Right ventricle myocardium inferior (tissue), 1 donor: ENCODE measurements around the gene GABPA. TPM values are rescaled to one million over a fixed set of nuclear protein-coding genes. Genes with fewer than 3 reads are reported as not detected.

Experiments used
- ATAC-seq: fragments of 200-7000 bp; cut with Tn5 transposase; one replicate; pipeline ENCODE4 v1.9.1; 2020; ENCODE audit warnings: mild to moderate bottlenecking, moderate library complexity
- DNase-seq: peaks from one replicate; pipeline ENCODE4 v3.0.0; 2021; ENCODE audit errors: missing footprints
- intact Hi-C: fragments of 100-400 bp; cut with DNase I; formaldehyde crosslinking; loops from one replicate; pipeline ENCODE4 v1.11.0; 2022
- total RNA-seq: library from RNA; stranded (reverse); fragmentation: NEBNext Ultra II Directional; extraction: Animal tissue kit (Norgen Biotek cat#: 25700); gene quantifications from one replicate; pipeline ENCODE4 v1.2.1, GENCODE V29; 2021
- donor health status: DM: no; HTN: yes; CAD: no; lungs with severe emphysema.

Gene GABPA
- total RNA-seq, 1 donor from 2014 or later: 18.3 TPM

DNA sequence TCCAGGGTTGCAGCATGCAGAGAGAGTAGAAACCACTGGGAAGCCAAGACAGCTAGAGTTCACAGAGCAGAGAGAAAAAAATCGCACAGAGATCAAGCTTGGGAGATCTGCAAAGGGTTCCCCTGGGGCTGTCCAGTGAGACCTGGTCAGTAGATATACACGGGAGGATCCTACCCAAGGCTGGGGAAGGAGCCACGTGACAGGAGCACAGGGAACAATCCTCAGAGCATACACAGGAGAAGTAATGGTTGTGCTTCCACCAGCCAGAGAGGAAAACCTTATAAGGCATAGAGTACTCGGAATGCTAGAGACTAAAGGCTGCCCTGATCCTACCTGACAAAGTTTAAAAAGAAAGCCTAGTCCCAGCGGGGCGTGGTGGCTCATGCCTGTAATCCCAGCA, 53.9 kb downstream of the GABPA start:
- intact Hi-C loops: no loop called here
- DNase-seq (no peak), ATAC-seq (no peak)

- intact Hi-C loops: loop anchor here (5.0 kb wide), 1 partner anchor 927 kb away; no protein-coding TSS in a partner anchor
- ATAC-seq (peak; percentile 57), DNase-seq (no peak)
Observed at GRCh38 chr21:25790122-25790877, 55.5 kb downstream of the GABPA start.

- intact Hi-C loops: loop anchor here (5.0 kb wide), 1 partner anchor 926 kb away; no protein-coding TSS in a partner anchor
- ATAC-seq: no peak
- DNase-seq: no peak
Observed at GRCh38 chr21:25790878-25791204, 56.1 kb downstream of the GABPA start.

GRCh38 chr21:25791319-25791718, 56.5 kb downstream of the GABPA start:
- intact Hi-C loops: loop anchor here (5.0 kb wide), 1 partner anchor 926 kb away; no protein-coding TSS in a partner anchor
- DNase-seq: no peak

DNA sequence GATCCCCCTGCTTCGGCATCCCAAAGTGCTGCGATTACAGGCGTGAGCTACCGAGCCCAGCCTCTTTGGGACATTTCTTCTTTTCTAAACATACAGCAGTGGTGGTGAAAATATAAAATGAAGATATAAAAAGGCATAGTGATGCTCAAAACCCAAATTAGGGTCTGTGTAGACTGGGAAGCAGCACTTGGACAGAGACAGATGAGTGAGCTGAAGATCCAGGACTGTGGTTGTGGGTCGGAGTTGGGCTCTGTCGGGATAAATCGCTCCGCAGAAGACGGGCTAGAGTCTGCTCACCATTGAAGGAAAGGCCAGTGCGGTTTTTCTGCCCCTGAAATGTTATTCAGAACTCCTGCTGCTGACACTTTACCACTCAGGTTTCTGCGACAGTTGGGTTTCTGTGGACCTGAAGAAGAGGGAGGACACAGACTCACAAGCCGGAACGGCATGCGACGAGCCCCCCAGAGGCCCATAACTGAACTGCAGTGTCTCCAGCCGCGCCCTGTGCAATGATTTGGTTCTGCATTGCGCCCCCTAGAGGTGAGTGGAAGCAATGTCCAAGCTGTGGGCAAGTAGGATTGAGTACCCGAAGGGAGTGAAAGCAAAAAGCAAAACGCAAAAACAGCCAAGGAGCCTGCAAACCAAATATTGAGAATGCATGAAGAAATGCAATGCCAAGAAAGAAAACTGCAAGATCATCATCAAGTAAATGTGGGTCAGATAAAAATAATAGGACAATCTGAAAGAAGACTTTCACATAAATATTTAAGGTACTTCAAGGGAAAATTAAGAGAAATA, 66.6 kb downstream of the GABPA start:
- DNase-seq (peak; percentile 86), ATAC-seq (peak; percentile 94)
- intact Hi-C loops: no loop called here

More at GRCh38 chr21:25791319-25791718, 56.5 kb downstream of the GABPA start:
- ATAC-seq: no peak

DNA sequence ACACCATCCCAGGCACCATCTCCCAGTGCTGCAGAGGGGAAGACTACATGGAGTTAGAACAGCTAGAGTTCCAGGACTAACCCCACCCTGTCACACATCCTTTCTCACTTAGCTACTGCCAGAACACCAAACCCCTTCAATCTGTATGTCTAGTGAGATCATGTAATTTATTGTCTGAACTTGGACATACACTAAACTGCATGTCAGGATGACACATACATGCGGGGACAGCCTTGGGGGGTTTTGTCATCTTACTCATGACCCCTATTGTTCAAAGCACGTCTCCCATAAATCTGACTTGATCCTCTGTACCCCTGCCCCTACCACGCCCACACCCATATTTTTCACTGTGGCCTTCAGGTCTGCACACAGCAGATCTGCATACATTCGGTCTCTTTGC, 71.3 kb downstream of the GABPA start:
- intact Hi-C loops: no loop called here
- ATAC-seq: no peak
- DNase-seq: no peak

GRCh38 chr21:25807191-25807590, 72.4 kb downstream of the GABPA start:
- ATAC-seq: no peak
- intact Hi-C loops: no loop called here
- DNase-seq: no peak

DNA sequence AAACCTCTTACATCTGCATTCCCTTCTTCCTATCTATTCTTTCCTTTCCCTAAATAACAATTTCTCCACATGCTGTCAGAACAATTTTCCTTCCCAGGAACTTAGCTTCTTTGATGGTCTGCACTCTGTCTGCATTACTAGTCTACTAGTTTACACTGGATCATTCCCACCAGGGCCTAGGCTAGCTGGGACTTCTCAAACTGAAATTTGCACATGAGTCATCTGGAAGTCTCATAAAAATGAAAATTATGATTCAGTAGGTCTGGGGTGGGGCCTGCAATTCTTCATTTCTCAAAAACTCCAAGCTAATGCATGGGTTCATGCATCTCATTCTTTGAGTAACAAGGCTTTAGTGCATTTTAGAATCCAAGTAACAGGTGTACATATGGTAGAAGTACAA, 74.2 kb downstream of the GABPA start:
- DNase-seq (no peak), ATAC-seq (no peak)
- intact Hi-C loops: no loop called here

GRCh38 chr21:25811186-25811585, 76.4 kb downstream of the GABPA start:
- no peak for DNase-seq
- intact Hi-C loops: no loop called here
- ATAC-seq: no peak

DNA sequence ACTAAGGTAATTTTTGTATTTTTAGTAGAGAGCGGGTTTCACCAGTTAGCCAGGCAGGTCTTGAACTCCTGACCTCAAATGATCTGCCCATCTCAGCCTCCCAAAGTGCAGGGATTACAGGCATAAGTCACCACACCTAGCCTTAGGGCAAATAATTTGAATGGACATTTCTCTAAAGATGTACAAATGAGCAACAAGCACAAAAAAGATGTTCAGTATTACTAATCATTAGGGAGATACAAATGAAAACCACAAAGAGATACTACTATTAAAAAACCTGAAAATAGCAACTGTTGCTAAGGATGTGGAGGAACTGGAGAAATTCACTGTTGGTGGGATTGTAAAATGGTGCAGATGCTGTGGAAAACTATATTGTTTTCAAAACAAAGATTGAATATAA, 79.1 kb downstream of the GABPA start:
- DNase-seq (no peak), ATAC-seq (no peak)
- intact Hi-C loops: no loop called here

DNA sequence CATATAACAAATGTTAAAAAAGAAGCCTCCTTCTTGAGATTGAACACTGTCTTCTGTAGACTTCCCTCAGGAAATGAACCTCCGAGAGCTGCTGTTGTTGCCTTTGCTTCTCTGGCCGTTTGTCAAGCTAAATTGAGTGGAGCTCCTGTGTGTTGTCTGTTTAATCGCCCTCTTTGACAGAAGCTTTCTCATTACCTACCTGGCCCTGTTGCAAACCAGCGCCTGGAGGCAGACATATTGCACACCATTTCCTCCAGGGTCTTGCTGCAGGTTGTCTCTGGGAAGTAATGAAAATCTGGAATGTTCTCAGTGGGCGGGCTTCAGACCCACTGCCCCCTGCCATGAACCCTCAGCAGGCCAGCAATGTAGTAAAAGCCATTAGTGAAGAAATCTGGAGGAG, 83.3 kb downstream of the GABPA start:
- ATAC-seq (no peak), DNase-seq (no peak)
- intact Hi-C loops: no loop called here

- intact Hi-C loops: no loop called here
- no peak for ATAC-seq
- DNase-seq: no peak
Observed at GRCh38 chr21:25818551-25818950, 83.8 kb downstream of the GABPA start.

Other genes starting within 250 kb of the GABPA start
- gene MRPL39, start 127.5 kb upstream of the GABPA start, total RNA-seq: 59.4 TPM
- gene JAM2, start 95.7 kb upstream of the GABPA start, total RNA-seq: 38.2 TPM
- gene ATP5PF, start 68 bp upstream of the GABPA start, total RNA-seq: 969 TPM